ENCODE measurements around the gene RPL5.

DNA sequence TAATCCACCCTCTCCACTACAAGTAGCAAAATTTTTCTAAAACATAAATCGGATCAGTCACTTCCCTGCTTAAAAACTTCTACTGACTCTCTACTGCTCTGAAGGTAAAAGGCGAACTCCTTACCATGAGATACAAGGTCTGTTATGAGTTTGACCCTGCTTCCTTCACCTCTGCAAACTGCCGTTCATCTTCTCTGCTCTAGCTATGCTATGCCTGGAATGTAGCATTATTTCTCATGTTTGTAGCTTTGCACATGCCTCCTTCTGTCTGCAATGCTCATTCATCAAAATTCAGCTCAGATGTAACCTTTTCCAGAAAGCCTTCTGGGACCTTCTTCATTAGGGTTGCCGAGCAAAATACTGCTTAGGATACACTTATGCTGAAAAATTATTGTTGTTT, 30.8 kb downstream of the RPL5 start:
- no peak for TF ChIP-seq EZH2 (IDR thresholded peaks at IDR 0.05; ENCODE audit: borderline replicate concordance, low read depth, low read length)
- TF ChIP-seq, protein P1, sequence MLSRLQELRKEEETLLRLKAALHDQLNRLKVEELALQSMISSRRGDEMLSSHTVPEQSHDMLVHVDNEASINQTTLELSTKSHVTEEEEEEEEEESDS (CRISPR knock-in tag; IDR thresholded peaks at IDR 0.05): no peak
- TF ChIP-seq BHLHE40 (IDR thresholded peaks at IDR 0.05; ENCODE audit: low read length): no peak

All from K562 (cell line).